Activated naive CD8-positive, alpha-beta T cell treated with anti-CD3 and anti-CD28 coated beads, Interleukin-2, amount 10 ng/mL, durations not matched to agents 7 days and 5 days (primary cell): ENCODE results near the gene OR1L6. TPM values are rescaled to one million over a fixed set of nuclear protein-coding genes. Genes with fewer than 3 reads are reported as not detected.

Experiments used
- ATAC-seq: fragments of 150-1000 bp; cut with Tn5 transposase; one replicate; pipeline ENCODE4 v1.10.0; 2021; ENCODE audit warnings: low read depth, moderate library complexity
- POLR2A ChIA-PET: fragments of 350-600 bp; sonication (Branson Sonifier 250); formaldehyde crosslinking; loops from one replicate; lab custom pipeline; 2021; ENCODE audit warnings: antibody characterized with exemption; lab: Charles Lee
- DNase-seq: peaks from one replicate; pipeline ENCODE4 v3.0.0; 2021
- H3K27ac Mint-ChIP-seq: one replicate; pipeline ENCODE4 v1.8.0; 2022; ENCODE audit warnings: mild to moderate bottlenecking, mixed read lengths
- H3K27me3 Mint-ChIP-seq: one replicate; pipeline ENCODE4 v1.8.0; 2022; ENCODE audit warnings: mild to moderate bottlenecking, moderate library complexity, mixed read lengths
- H3K36me3 Mint-ChIP-seq: one replicate; pipeline ENCODE4 v1.8.0; 2021; ENCODE audit warnings: mild to moderate bottlenecking, mixed read lengths
- H3K4me1 Mint-ChIP-seq: one replicate; pipeline ENCODE4 v1.8.0; 2021; ENCODE audit warnings: mixed read lengths
- H3K4me3 Mint-ChIP-seq: one replicate; pipeline ENCODE4 v1.8.0; 2022; ENCODE audit warnings: mild to moderate bottlenecking, moderate library complexity, mixed read lengths
- H3K9me3 Mint-ChIP-seq: one replicate; pipeline ENCODE4 v1.8.0; 2021; ENCODE audit warnings: mixed read lengths
- total RNA-seq, 2 experiments: library from RNA; stranded (reverse); gene quantifications; one replicate each; pipeline ENCODE4 v1.2.3, GENCODE V29; 2021

OR1L6 gene, protein sequence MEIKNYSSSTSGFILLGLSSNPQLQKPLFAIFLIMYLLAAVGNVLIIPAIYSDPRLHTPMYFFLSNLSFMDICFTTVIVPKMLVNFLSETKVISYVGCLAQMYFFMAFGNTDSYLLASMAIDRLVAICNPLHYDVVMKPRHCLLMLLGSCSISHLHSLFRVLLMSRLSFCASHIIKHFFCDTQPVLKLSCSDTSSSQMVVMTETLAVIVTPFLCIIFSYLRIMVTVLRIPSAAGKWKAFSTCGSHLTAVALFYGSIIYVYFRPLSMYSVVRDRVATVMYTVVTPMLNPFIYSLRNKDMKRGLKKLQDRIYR
- total RNA-seq = not detected

DNA sequence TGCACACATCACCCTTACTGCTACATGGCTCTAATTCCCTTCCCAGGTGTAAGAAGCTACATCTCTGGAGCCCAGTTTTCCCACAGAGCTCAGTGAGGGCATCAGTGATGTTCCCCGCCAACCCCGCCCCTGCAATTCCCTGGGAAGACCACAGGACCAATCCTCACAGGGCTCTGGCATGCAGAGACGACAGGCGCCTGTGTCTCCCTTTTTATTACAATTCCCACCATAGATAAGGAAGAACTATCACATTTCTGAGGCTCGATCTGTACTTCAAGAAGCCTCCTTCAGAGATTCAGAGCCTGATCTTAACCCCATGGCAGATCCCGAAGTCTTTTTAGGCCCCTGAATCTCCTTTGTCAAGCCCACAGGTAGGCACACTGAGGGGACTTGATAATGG lies at the start of gene OR1L6:
TSS of gene OR1L6 (plus strand) at position 301 of the 400 bp plus-strand sequence. CDS start 7,545 bp downstream, outside the sequence.
- Mint-ChIP-seq H3K27me3 (peaks cover 5% of the 10 kb centered on the region), H3K4me1 (no peaks in the 10 kb centered on the region), H3K9me3 (peaks cover 16% of the 10 kb centered on the region), H3K4me3 (no peak within 1 kb of the TSS), H3K36me3 (no peaks in the 10 kb centered on the region), H3K27ac (no peak within 1 kb of the TSS)
- POLR2A ChIA-PET = no interaction called here
- no peak for DNase-seq
- ATAC-seq = no peak

DNA sequence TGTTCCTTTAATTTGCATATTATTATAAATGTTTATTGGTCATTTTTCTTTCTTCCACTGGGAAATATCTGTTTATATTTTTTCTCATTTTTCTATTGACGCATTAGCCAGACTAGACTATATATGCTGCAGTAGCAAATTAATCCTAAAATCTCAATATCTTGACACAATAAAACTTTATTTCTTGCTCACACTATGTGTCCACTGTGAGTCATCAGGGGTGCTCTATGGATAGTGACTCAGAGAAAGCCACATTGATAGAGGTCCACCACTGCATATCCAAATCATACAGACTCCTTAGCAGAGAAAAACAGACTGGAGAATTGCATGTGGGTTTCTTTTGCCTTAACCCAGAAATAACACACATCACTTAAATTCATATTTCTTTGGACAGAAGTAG lies 46.4 kb upstream of the OR1L6 start:
- Mint-ChIP-seq H3K9me3 (no peaks in the 10 kb centered on the region), H3K36me3 (no peaks in the 10 kb centered on the region)
- DNase-seq = no peak

DNA sequence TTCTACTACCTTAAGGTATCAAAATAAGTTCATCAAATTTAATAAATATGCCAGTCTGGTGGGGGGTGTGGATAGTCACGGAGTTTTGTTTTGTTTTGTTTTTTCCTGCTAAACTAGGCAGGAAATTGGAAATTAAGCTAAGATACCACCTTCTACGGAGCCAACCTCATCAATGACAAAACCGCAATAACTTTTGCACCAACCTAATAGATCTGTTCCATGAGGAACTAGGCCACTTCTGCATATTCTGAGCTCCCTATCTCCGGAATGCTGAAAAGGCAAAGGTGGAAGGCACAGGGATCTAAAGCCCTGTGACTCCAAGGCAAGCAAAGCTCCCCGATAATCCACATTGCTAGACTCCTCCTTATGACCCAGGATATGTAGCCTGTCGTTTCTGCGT lies 24.1 kb upstream of the OR1L6 start:
- Mint-ChIP-seq H3K4me1 (no peaks in the 10 kb centered on the region), H3K27ac (no peak overlapping the region), H3K9me3 (peaks cover 22% of the 10 kb centered on the region), H3K4me3 (no peak overlapping the region), H3K27me3 (peaks cover 4% of the 10 kb centered on the region), H3K36me3 (no peaks in the 10 kb centered on the region)
- POLR2A ChIA-PET = no interaction called here
- DNase-seq (no peak), ATAC-seq (no peak)

More for the DNA sequence above, 46.4 kb upstream of the OR1L6 start:
- Mint-ChIP-seq H3K4me3 (no peak overlapping the region), H3K27me3 (no peaks in the 10 kb centered on the region), H3K27ac (no peak overlapping the region), H3K4me1 (no peaks in the 10 kb centered on the region)
- ATAC-seq = no peak
- POLR2A ChIA-PET = no interaction called here

DNA sequence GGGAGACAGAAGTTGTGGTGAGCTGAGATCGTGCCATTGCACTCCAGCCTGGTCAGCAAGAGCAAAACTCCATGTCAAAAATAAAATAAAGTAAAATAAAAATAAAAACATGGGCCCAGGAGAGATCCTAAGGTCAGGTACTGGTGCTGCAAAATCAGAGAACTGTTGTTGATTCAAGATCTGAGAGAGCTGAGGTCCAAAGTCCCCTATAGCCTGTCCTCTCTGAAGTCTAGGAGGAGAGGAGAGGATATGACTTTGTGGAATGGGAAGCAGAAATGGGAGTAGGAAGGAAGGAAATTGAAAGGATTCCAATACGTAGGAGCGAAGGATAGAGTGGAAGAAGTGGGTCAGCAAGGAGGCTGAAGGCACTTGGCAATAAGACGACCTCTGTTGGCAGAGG lies 22.9 kb upstream of the OR1L6 start:
- H3K4me3 Mint-ChIP-seq = no peak overlapping the region

DNA sequence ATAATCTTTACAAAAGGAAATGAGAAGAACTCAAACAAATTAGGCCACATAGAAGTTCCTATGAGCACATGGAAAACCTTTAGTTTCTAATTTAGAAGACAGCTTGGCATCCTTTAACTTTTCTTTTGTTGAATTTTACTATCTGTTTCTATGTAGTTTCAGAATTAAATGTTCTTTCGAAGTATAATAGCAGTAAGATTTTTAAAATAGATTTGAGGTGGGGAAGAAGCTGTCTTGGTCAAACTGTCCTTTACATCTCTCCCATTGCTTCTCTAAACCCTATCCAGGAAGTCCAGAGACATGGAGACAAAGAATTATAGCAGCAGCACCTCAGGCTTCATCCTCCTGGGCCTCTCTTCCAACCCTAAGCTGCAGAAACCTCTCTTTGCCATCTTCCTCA lies 18.4 kb upstream of the OR1L6 start, which contains the start of gene OR1L4:
TSS of gene OR1L4 (plus strand) at position 301 of the 400 bp plus-strand sequence. CDS start at position 301, 0 bp downstream.
- Mint-ChIP-seq H3K27ac (no peak within 1 kb of the TSS), H3K36me3 (no peaks in the 10 kb centered on the region), H3K9me3 (peaks cover 36% of the 10 kb centered on the region), H3K4me3 (no peak within 1 kb of the TSS), H3K4me1 (no peaks in the 10 kb centered on the region), H3K27me3 (peaks cover 2% of the 10 kb centered on the region)
- DNase-seq (no peak), ATAC-seq (no peak)
- POLR2A ChIA-PET = no interaction called here

More for the DNA sequence above, 22.9 kb upstream of the OR1L6 start:
- H3K36me3 Mint-ChIP-seq = no peaks in the 10 kb centered on the region
- peaks cover 27% of the 10 kb centered on the region for H3K9me3 Mint-ChIP-seq
- H3K27ac Mint-ChIP-seq = no peak overlapping the region
- POLR2A ChIA-PET = no interaction called here
- no peak for DNase-seq
- ATAC-seq = no peak
- peaks cover 4% of the 10 kb centered on the region for H3K27me3 Mint-ChIP-seq
- H3K4me1 Mint-ChIP-seq = no peaks in the 10 kb centered on the region

DNA sequence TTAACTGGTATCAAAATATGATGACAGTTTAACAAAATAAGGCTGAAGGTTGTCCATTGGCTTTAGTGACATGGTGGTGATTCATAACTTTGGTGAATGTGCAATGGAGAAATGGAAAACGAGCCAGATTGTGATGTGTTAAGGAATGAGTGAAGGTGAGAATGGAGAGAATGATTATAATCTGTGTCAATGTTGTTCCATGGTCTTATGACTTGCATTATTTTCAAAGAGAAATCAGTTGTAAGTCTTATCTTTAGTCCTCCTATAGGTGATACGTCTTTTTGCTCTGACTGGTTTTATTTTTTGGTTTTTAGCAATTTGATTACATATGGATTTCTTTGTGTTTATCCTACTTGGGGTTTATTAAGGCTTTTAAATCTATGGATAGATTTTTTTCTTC lies 12.7 kb downstream of the OR1L6 start:
- Mint-ChIP-seq H3K27ac (no peak overlapping the region), H3K4me3 (no peak overlapping the region), H3K36me3 (peaks cover 1% of the 10 kb centered on the region), H3K4me1 (no peaks in the 10 kb centered on the region), H3K27me3 (no peaks in the 10 kb centered on the region), H3K9me3 (peaks cover 8% of the 10 kb centered on the region)
- DNase-seq = no peak
- no peak for ATAC-seq
- POLR2A ChIA-PET = no interaction called here

DNA sequence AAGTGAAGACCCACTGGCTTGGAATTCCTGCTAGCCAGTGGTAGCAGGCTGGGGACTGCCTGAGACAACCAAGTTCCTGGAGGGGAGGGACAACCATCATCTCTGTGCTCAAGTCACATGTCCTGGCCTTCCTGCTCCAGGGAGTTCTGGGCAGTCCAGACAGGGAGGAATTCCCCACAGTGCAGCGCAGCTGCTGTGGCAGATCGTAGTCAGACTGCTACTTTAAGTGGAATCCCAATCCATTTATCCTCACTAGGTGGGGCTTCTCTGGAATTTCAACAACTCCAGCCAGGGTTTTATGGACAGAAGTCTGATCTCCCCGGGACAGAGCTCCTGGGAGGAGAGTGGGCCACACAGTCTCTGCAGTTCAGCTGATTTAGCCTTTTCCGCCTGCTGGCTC lies 25.7 kb downstream of the OR1L6 start:
- no peak for ATAC-seq
- Mint-ChIP-seq H3K27me3 (peaks cover 2% of the 10 kb centered on the region), H3K4me1 (peaks cover 2% of the 10 kb centered on the region), H3K4me3 (no peak overlapping the region), H3K27ac (no peak overlapping the region), H3K9me3 (peaks cover 10% of the 10 kb centered on the region), H3K36me3 (no peaks in the 10 kb centered on the region)
- POLR2A ChIA-PET = no interaction called here
- DNase-seq = no peak

DNA sequence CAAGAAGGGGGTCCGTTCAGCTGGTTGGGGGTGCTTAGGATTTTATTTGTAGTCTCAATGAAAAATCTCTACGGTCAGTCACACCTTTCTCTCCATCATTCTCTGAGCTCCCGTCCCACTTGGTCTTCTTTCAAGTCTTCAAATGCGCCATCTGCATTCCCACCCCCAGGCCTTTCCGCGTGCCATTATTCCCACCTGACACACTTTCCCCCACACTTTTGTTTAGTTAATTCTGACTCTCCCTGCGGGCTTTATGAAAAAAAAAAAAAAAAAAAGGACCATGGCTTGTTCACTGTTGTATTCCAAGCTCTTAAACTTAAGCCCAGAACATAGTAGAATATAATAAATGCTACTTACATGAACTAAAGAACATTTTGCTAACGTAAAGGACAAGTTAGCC lies 34.9 kb downstream of the OR1L6 start:
- POLR2A ChIA-PET = no interaction called here
- ATAC-seq (no peak), DNase-seq (no peak)
- Mint-ChIP-seq H3K27me3 (peaks cover 2% of the 10 kb centered on the region), H3K4me1 (peaks cover under 1% of the 10 kb centered on the region), H3K27ac (no peak overlapping the region), H3K9me3 (peaks cover 3% of the 10 kb centered on the region), H3K36me3 (no peaks in the 10 kb centered on the region), H3K4me3 (no peak overlapping the region)

DNA sequence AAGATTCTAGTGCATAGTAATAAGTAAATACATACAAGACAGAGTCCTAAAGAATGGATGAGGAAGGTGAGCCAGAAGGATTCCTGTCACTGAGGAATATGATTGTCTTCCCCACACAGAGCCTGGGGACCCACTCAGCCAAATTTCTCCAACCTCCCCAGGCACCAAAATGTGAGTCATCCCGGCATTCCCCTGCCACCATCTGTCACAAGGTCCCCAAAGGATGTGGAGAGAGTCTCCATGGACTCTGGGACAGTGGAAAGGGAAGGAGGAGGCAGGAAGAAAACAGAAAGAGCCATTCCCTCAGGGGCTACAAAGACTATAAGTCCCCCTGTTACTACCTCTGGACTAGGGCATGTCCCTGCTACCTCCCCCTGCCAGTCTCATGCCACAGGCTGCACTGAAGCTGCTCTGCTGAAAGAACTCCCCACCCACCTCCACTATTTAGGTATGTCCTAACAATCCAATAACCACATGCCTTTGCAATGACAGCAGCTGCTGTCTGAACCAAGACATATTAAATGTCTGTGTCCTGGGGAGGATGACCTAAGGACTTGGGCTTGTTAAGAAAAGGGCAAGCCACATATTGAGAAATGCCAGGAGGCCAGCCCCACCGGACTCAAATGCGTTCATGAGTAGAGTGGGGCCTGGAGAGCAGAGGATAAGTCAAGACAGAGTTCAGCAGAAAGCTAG lies 36.0 kb downstream of the OR1L6 start:
- H3K9me3 Mint-ChIP-seq = no peaks in the 10 kb centered on the region
- ATAC-seq = no peak
- no peak overlapping the region for H3K4me3 Mint-ChIP-seq
- H3K27me3 Mint-ChIP-seq = peaks cover 2% of the 10 kb centered on the region
- no peak overlapping the region for H3K27ac Mint-ChIP-seq
- no peaks in the 10 kb centered on the region for H3K36me3 Mint-ChIP-seq
- DNase-seq = no peak
- POLR2A ChIA-PET = no interaction called here
- H3K4me1 Mint-ChIP-seq = no peaks in the 10 kb centered on the region

DNA sequence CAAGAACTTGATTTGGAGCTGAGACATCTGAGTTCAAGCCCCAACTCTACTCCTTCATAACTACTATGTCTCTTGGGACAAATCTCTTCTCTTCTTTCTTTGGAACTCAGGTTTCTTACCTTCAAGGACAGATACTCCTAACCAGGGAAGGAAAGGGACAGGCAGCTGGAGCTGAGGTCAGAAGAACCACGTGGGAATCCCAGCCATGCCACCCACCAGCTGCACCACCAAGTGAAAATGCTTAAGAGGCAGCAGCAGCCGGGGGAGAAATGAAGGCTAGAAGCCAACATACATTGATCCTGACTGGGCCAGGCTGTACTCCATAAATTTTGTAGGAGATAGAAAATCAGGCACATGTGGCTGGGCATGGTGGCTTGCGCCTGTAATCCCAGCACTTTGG lies 37.1 kb downstream of the OR1L6 start:
- no peak overlapping the region for H3K4me3 Mint-ChIP-seq
- H3K36me3 Mint-ChIP-seq = no peaks in the 10 kb centered on the region
- no peaks in the 10 kb centered on the region for H3K4me1 Mint-ChIP-seq
- ATAC-seq (no peak), DNase-seq (no peak)
- POLR2A ChIA-PET = no interaction called here
- no peaks in the 10 kb centered on the region for H3K9me3 Mint-ChIP-seq
- H3K27me3 Mint-ChIP-seq = peaks cover 2% of the 10 kb centered on the region
- no peak overlapping the region for H3K27ac Mint-ChIP-seq

DNA sequence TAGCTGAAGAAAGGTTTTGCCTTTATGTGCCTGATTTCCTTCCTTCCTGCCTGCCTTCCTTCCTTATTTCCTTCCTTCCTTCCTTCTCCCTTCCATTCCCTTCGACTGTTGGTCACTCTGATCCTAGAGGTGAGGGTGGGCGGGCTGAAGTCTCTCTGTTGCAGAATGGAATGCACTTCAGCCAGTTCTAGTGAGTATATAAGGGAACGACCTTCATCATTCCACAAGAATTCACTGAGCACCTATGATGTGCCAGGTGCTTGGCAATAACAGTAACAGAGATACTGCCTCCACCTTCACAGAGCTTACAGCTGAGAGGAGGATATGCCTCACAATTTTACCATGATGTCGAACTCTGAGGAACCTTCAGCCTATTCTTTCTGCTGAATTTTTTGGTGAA lies 37.9 kb downstream of the OR1L6 start:
- DNase-seq (no peak), ATAC-seq (no peak)
- Mint-ChIP-seq H3K27ac (no peak overlapping the region), H3K4me1 (no peaks in the 10 kb centered on the region), H3K27me3 (peaks cover 2% of the 10 kb centered on the region), H3K4me3 (no peak overlapping the region), H3K9me3 (no peaks in the 10 kb centered on the region), H3K36me3 (no peaks in the 10 kb centered on the region)
- POLR2A ChIA-PET = interaction anchor here (0.6 kb wide), 1 partner anchor 222 kb away, joined by 5 read pairs; no protein-coding TSS in a partner anchor

DNA sequence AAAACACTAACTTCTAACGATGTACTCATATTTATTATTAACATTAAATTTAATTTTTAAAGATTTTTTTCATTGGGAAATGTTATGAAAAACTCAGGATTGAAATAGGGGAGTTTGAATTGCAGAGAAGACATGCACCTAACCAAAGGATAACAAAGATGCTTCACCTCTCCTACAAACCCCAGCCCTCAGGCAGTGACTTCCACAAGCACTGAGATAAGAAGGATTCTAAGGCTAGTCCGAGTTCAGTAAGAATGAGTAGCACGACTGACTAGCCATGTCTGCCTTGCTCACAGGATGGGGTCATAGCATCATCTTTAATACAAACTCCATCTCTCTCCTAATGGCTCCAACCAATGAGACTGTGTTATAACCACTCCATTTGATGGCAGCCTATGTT lies 39.6 kb downstream of the OR1L6 start:
- Mint-ChIP-seq H3K9me3 (no peaks in the 10 kb centered on the region), H3K4me1 (no peaks in the 10 kb centered on the region), H3K4me3 (no peak overlapping the region), H3K27me3 (peaks cover 2% of the 10 kb centered on the region), H3K36me3 (no peaks in the 10 kb centered on the region), H3K27ac (no peak overlapping the region)
- DNase-seq = no peak
- no peak for ATAC-seq
- POLR2A ChIA-PET = no interaction called here

DNA sequence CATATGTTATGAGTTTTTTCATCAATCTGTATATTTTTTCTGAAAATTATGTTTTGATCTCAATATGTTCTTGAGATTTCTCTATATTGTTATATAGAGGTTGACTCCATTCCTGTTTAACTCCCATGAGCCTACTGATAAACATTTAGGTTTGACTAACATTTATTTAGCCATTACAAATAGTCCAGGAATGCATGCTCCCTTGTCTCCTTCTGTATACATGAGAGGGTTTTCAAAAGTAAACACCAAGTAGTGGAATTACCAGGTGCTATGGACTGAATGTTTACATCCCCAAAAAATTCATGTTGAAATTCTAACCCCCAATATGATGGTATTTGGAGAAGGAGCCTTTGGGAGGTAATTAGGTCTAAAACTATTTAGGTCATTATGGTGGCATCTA lies 43.2 kb downstream of the OR1L6 start:
- no peak overlapping the region for H3K27ac Mint-ChIP-seq
- H3K4me1 Mint-ChIP-seq = no peaks in the 10 kb centered on the region
- H3K9me3 Mint-ChIP-seq = no peaks in the 10 kb centered on the region
- ATAC-seq (no peak), DNase-seq (no peak)
- no peak overlapping the region for H3K4me3 Mint-ChIP-seq
- H3K36me3 Mint-ChIP-seq = no peaks in the 10 kb centered on the region
- POLR2A ChIA-PET = no interaction called here
- no peaks in the 10 kb centered on the region for H3K27me3 Mint-ChIP-seq

DNA sequence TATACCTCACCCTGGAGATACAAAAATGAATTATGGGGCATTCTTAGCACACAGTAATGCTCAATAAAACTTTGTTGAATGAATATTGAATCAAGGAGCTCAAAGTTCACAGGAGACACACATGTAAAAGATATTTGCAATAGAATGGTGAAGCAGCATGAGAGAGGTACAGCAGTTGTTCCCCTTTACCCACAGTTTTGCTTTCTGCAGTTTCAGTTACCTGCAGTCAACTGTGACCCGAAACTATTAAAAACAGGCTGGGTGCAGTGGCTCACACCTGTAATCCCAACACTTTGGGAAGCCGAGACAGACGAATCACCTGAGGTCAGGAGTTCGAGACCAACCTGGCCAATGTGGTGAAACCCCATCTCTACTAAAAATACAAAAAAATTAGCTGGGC lies 44.2 kb downstream of the OR1L6 start:
- H3K4me1 Mint-ChIP-seq = no peaks in the 10 kb centered on the region
- H3K36me3 Mint-ChIP-seq = no peaks in the 10 kb centered on the region
- no peak for DNase-seq
- no peaks in the 10 kb centered on the region for H3K27me3 Mint-ChIP-seq
- POLR2A ChIA-PET = no interaction called here
- no peak for ATAC-seq
- H3K27ac Mint-ChIP-seq = no peak overlapping the region
- H3K4me3 Mint-ChIP-seq = no peak overlapping the region
- H3K9me3 Mint-ChIP-seq = no peaks in the 10 kb centered on the region
